Stimulated activated CD4-positive, alpha-beta T cell treated with anti-CD3 and anti-CD28 coated beads, Interleukin-2, amount 100 ng/mL, for 24 hours (primary cell): ENCODE measurements around the gene FGD3.
"Not testable (repeated sequence)": the region's sequence is repeated elsewhere in the genome, so short reads cannot be mapped to it uniquely, and the experiment has no call there.

Experiments used
- DNase-seq, 2 donors: peaks; one replicate each; pipeline ENCODE4 v3.0.0-alpha.2; 2020

The FGD3 gene

DNA sequence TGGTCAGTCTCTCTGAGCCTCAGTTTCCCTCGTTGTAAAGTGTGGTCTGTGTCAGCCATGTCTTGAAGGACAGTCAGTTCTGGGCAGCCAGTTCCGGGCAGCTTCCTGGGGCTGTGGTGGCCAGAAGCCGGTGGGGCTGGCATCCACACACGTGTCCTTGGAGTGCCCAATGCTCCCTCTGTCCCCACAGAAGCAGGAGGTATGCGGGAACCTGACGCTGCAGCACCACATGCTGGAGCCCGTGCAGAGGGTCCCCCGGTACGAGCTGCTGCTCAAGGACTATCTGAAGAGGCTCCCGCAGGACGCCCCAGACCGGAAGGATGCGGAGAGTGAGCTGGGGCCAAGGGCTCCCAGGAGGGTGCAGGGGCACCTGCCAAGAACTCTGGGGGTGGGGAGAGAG lies 62.7 kb downstream of the FGD3 start:
- peak in 1 of 2 donors; percentile 8 for DNase-seq

DNA sequence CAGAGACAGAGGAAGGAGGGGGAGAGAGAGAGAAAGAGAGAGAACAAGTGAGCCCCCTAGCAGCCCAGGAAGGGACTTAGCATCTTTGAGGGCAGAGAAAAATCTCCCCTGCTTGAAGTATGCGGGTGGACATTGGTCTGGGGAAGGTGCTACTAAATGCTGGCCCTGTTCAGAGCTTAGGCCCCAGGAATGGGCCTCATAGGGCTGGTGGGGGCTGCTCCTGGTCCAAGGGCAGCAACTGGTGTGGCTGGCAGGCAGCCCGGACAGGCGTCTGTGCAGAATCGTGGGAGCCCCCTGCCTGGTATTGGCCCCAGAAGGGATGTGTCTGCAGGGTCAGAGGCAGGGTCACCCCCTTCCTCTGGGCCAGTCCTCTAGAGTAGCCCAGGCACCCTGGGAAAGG lies 63.4 kb downstream of the FGD3 start:
- peak in 1 of 2 donors; percentile 11 for DNase-seq

DNA sequence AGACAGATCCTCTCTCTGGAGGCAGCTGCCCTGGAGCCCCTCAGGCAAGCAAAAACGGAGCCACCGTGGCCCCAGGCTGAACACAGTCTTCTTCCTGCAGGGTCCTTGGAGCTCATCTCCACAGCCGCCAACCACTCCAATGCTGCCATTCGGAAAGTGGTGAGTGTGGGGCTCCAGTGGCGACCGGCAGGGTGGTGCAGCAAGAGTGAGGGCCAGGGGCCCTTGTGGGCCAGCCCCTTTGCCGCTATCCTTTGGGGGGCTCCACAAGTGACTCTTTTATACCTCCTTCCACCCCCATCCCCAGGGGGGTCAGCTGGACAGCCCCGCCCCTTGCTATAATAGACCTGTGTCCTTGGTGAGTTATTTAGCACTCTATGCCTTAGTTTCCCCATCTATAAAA lies 63.8 kb downstream of the FGD3 start:
- peak in 1 of 2 donors; percentile 14 for DNase-seq

DNA sequence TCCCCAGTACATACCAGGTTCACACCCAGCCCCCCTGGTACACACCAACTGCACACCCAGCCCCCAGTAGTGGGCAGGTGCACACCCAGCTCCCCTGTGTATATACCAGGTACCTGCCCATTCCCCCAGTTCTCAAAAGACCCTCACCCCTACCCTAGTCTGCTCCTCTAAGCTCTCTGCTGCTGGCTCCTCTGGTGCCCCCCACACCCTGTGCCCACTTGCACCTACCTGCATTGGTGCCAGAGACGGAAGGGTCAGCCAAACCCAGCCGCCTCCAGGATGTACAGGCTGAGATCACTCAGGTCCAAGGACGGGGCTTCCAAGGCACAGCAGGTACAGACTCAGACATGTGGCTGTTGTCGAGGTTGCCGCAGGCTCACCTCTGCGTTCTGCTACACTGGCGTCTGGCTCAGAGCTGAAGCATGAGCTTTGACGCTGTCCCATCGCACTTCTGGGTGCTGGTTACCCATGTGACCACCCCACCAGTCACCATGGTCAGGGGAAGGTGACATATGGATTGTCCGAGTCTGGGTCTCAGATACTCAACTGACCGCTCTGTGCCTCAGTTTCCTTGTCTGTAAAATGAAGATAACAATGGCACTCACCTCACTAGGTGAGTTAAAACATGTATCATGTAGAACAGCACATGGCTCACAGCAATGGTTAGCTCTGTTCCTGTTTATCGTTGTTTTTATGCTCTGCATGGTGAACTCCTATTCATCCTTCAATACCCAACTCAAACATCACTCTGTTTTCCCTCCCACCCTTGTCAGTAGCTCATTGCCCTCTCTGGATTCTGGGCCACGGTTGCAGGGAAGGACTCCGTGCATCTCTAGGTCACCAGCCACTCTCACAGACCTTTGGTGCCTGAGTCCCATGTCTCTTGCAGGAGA lies 65.9 kb downstream of the FGD3 start:
- peak in 1 of 2 donors; percentile 12 for DNase-seq

DNA sequence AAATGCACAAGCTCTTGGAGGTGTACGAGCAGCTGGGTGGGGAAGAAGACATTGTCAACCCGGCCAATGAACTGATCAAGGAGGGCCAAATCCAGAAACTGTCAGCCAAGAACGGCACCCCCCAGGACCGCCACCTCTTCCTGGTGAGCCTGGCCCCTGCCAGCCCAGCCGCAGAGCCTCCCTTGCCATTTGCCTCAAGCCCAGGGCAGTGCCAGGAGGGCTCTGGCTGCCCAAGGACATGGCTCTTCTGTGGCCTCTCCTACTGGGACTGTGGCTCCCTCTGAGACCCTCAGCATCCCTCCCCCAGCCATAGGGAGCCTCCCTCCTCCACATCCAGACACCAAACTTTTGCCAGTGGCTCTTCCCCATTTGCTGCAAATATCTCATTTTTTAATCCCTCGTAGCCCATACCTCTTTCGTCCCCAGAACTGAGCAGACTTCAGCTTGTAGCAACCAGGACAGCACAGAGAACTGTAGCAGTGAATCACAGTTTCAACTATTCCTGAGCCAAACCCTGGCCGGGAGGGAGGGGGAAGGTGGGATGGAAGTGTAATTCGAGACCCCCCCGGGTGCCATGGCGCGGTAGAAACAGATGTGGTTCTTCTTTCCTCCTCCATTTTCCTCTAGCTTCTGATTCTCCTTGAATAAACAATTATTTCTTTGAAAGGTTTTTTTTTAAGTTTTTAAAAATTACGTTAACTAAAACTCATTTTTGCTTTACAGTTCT lies 66.7 kb downstream of the FGD3 start:
- peak in 1 of 2 donors; percentile 6 for DNase-seq

DNA sequence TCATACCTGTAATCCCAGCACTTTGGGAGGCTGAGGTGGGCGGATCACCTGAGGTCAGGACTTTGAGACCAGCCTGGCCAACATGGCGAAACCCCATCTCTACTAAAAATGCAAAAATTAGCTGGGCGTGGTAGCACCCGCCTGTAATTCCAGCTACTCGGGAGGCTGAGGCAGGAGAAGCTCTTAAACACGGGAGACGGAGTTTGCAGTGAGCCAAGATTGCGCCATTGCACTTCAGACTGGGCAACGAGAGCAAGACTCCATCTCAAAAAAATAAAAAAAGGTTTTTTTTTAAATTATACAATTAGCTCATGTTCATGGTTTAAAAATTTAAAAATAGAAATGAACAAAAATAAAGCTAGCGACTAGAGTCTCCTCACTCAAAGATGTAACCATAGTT lies 67.9 kb downstream of the FGD3 start:
- DNase-seq, result not testable (repeated sequence)

DNA sequence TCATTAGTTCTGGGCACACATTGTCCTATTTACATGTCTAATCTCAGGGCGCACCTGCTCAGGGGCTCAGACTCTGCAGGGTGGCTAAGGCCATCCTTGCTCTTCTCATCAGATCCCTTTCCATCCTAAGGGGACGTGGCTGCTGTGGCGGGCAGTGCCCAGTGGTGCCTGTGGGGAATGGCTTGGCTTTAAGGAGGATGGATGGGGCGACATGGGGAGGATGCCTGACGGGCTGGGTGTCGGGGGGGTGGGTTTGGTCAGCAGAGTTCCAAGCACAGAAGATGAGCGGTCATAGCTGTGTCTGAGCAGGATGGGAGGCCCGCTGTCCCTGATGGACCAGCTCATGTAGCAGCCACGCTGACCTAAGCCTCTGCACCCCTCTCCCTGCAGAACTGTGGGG lies 70.3 kb downstream of the FGD3 start:
- no peak for DNase-seq

DNA sequence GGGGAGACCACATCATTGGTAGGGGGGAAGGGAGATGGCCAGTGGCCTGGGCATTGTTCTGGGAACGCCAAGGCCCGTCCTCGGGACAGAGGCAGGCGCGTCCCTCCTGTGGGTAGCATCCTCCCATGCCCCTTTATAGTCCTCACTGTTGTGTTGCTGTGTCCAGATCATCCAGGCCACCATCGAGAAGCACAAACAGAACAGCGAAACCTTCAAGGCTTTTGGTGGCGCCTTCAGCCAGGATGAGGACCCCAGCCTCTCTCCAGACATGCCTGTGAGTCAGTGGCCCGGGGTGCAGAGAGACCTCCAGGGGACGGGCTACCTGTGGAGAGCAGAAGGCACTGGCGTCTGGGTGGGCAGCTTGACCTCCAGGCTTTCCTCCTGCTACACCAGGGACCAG lies 72.8 kb downstream of the FGD3 start:
- DNase-seq, result no peak

DNA sequence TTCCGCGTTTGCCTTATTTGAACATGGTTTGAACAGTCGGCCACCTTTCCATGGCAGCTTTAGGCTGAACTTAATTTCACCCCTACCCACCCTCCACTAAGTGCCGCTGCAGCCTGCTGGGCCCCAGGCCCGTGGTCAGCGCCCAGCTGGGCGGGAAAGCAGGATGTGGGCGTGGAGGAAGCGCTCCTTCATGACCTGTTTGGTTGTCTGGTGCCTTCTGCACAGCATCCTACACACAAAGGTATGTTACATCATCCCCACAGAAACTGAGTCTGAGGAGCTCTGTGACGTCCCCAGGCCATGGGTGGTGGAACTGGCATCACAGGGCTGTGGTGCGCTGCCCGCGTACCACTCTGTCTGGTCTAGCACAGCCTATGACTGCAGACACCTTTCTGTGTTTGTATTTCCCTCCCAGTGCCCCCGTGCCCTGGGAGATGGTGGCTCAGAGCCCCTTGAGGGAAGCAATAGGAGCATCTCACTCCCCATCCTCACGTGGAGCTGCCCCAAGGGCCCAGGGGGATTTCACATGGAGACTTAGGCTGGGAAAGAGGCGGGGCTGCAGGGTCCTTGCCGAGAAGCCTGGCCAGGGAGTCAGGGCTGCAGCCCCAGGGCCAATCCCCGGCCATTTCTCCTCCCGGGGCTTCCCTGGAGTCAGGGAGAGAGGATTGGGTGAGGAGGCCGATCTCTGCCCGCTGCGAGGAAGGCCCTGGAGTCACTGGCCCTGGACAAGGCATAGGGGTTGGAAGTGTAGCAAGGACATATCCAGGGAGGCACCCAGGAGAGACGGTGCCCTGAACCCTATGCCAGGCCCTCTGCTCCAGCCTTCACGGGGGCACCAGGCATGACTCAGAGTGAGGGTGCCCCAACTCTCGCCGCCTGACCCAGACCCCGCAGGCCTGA lies 73.7 kb downstream of the FGD3 start:
- DNase-seq, result peak; percentile 29 to 42

DNA sequence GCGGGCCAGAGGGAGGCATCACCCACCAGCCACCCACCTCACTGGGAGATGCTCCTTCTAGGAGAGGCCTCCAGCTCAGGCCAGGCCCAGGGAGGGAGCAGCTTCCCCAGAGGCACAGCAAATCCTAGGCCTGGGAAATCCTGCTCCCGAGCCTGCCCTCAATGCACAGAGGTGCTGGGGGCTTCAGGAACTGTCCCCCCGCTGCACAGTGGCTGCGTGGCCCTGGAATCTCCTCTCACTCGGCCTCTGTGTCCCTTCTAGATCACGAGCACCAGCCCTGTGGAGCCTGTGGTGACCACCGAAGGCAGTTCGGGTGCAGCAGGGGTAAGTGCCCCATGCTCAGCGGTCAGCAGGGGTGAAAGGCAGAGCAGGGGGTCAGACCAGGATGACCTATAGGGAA lies 74.7 kb downstream of the FGD3 start:
- DNase-seq, result no peak

DNA sequence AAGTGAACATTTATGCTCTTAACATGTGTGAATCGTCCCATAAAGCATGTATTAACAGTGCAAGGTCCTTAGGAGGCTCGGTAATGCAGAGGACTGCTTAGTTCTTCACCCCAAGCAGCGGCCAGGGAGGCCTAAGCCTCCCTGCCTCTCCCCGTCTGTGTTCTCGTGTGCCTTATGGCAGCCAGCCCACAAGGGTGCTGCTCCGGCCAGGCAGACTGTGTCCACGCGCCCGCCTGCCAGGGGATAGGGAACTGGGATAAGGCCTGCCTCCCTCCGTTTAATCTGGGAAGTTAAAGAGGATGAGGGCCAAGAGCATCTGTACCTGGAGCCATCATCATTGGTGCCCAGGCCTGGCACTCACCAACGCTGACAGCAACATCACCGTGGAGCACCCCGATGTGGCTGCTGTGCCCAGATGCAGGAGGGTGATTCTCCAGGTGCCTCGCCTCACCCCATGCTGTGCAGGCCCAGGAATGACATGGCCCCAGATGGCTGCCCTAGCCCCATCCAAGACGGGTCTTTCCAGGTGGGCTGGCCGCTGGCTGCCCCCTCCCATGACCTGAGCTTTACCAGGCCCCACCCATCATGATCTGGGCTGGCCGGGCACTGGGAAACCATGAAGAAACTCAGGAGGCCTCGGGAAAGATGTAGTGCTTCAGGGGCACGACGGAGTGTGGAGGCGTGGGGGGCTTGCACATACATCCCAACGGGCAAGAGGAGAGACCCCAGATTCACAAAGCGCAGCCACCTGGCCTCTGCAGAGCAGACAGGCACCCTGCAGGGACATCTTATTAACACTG lies 75.6 kb downstream of the FGD3 start:
- DNase-seq, result no peak

DNA sequence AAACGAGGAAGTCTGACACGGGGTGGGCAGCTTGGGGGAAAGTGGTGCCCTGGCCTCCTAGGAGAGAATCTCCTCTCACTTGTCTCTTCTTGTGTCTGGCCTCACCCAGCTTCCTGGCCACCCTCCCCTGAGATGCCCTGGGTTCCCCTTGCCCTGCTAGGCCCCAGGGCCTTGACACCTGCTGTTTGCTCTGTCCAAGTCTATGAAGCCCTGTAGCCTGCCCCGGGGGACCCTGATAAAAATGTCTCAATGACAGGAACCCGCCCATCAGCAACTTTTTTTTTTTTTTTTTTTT lies 76.1 kb downstream of the FGD3 start:
- DNase-seq, result no peak

DNA sequence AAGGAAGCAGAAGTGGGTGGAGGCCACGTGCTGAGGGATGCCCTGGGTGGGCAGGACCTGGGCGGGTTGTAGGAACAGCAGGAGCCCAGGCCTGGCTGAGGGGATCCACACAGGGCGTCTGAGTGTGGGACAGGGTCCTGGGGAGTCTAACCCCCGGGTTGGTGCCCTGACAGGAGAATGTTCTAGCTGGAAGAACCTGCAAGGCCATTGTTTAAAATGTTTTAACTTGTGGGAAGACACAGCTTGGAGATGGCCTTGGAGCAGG lies 77.3 kb downstream of the FGD3 start:
- DNase-seq, result no peak

DNA sequence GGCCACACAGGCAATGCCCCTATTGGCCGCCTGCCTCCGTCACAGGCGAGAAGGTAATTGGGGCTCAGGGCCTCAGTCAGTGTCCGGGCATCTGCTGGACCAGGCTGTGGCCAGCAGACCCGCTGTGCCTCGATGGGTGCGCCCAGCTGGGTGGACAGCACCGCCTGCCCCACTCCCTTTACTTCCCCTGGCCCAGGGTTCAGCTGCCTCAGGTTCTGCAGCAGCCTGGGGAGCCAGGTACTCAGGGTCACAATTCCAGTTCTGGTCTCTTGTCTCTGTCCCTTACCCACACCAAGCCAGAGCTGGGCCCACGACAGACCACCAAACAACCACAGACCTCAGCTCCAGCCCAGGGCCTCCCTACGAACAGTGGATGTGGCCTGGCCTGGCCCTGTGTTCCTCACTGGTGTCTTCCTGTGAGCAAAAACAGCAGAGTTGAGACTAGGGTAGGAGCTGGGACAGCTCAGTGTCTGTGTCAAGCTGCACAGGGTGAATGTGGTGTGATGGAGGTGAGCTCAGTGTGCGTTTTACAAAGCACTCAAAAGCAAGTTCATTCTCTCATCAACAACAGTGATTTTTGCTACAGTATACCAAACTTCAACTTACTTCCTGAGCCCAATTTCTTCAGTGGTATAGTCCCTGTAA lies 77.8 kb downstream of the FGD3 start:
- no peak for DNase-seq

DNA sequence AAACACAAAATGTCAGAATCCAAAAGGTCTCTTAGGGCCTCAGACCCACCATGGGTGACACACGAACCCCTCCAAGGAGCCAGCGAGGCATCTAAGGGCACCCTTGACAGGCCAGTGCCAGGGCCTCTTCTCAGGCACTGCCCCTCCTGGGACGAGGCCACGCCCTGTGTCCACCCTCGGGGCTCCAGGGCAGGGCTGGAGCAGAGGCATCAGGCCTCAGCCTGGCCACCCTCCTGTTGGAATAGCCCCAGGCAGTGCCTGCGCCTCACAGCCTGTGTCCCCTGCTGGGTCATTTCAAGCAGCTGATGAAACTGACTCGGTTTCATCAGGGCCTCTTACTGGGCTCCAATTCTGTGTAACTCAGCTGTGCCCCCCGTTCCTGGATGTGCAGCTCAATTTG lies 78.4 kb downstream of the FGD3 start:
- DNase-seq, result no peak

DNA sequence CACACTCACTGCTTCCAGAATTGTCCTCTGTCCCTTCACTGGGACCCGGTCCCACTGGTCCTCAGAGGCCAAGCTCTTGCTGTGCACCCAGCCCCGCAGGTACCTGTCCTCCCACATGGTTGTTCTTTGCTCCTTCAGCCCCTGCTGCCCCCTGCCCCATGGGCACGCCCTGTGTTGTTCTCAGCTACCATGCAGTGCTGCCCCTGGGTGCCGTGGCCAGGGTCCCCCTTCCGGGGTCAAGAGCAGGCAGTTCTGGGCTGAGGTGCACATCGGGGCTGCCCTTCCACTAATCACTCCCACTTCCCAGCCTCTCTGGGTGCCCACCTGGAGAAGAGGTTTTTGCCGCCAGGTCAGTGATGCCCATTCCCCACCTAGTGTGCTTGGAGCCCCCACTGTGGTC lies 79.3 kb downstream of the FGD3 start:
- DNase-seq, result no peak

DNA sequence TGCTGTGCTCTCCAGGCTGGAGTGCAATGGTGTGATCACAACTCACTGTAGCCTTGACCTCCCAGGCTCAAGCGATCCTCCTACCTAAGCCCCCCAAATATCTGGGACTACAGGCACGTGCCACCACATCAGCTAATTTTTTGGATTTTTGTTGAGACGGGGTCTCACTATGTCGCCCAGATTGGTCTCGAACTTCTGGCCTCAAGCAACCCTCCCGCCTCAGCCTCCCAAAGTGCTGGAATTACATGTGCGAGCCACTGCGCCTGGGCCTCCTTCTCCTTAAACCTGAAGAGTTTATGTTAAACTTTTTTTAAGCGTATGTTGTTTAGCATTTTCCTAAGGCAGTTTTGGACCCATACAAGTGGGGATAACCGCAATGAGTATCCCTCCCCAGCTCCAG lies 80.4 kb downstream of the FGD3 start:
- no peak for DNase-seq

DNA sequence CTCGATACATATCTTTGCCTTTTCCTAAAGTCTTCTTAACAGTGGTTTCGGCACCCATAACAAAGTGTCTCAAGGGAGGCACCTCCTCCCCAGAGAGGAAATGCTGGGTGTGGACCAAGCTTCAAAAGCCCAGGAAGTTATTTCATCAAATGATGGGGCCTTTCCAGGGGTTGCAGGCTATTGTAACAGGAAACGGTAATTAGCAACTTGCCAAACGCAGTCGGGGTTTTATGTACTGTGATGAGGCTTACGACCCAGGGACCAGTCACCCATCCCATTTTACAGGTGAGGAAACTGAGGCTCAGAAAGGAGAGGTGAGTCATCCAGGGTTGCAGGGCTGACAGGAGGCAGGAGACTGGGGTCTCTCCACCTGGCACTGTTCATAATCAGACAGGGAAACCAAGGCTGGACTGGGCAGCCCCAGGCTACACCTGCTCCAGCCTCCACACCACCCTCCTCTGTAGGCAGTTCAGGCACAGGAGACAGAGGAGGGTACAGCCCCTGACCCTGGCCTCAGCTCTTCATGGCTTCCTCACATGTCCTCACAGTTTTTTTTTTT lies 81.2 kb downstream of the FGD3 start:
- peak; percentile 34 to 49 for DNase-seq

DNA sequence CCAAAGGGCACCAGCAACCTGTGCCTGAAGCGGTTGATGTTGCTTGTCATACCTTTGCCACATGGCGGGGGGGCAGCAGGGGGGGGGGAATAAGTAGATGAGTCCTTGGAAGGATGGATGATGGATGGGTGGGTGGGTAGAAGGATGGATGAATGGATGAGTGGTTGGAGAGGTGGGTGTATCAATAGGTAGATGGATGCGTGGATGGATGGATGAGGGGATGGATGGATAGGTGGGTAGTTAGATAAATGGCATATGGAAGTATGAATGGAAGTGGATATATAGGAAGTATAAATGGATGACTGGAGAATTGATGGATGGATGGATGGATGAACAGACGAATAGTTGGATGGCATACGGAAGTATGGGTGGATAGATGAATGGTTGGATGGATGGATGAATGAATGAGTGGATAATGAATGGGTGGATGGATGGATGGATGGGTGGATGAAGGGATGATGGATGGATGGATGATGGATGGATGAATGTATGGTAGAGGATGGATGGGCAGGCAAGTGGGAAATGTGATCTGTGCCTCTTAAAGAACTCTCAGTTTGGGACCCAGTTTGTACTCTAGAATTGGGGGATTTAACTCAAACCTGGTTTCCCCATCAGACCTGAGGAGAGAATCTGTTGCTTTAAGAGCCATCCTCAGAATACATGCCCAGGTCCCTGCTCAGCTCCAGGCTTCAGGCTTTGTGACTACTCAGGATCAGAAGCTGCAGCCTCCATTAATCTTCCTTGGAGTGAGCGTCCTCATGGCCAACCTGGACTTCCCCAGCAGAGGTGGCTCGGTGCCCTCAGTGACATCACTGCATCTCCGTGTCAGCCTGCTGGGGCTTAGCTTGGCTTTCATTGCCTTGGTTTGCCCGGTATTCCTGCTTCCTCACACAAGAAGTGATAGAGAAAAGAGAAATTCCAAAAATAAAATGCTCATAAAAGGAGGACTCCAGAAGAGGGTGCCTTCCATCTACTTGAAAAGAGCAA lies 83.6 kb downstream of the FGD3 start:
- DNase-seq, result no peak

DNA sequence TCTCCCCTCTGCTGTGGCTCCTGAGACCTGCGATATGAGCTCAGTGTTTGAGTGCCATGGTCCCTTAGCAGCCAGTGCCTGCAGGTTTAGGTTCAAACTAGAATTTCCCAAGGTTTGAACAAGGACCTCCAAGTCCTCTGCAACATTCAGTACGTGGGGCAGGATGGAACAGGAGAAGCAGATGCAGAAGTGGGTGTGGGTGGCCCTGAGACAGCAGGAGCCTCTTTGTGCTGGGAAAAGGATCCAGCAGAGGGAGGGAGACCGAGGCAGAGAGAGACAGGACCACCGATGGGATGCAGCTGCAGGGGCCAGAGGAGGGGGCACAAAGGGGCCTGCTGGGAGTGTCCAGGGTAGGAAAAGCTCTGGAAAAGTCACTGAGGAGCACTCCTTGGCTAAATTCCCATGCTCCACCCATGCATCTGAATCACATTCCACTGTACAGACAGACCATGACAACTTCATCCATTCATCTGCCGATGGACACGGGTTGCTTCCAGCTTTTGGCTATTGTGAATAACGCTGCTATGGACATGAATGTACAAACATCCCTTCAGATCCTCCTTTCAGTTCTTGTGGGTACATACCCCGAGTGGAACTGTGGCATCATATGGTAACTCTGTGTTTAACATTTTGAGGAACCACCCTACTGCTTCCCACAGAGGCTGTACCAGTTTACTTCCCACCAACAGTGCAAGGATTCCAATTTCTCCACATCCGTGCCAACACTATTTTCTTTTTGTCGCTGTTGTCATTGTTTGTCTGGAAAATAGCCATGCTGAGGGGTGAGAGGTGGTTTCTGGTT lies 84.5 kb downstream of the FGD3 start:
- DNase-seq, result no peak
